NCI-H526 (cell line): ENCODE results near the gene STPG3.

Source experiments
- DNase-seq, 2 experiments: peaks; one replicate each; lab custom pipeline; 2025; lab: John Stamatoyannopoulos, UW

Gene STPG3

GRCh38 chr9:137280474-137281344 lies 29.6 kb downstream of the STPG3 start:
- DNase-seq, result peak in 1 of 2 experiments; percentile 60

DNA sequence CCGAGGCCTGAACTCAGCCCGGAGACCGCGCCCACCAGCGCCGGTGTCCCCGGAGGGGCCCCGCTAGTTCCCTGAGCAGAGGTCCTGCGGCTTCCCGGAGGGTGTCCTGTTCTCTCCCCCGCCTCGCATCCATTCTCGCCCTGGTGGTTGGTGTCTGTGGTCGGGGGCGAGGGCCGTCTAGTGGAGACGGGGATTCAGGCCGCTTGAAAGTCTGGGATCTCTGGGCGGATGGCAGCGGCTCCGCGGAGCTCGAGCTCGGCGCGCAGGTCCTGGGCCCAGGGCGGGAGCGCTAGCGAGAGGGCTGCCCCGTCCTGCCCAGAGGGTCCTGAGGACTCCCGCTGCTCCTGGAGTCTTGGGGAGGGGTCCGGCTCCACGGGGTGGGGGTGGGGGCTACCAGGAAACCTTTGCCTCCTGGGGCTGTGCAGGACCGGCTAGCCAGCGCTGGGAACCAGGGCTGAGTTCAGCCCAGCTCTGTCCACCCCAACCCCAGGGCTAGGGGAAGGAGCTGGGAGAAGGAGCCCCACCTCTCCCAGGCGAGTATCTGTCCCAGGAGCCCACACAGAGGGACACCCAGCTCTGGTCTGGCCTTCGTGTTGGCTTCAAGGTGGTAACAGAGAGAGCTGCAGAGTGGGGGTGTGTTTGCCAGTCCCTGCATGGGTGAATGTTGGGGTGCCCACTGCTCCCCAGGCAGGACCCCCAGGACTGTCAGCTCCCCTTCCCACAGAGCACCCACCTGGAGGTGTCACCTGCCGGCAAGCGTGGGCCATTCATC lies 30.4 kb downstream of the STPG3 start:
- DNase-seq, result peak in 1 of 2 experiments; percentile 31

- peak; percentile 49 to 78 for DNase-seq
Observed at GRCh38 chr9:137286975-137287383, 35.9 kb downstream of the STPG3 start.

DNA sequence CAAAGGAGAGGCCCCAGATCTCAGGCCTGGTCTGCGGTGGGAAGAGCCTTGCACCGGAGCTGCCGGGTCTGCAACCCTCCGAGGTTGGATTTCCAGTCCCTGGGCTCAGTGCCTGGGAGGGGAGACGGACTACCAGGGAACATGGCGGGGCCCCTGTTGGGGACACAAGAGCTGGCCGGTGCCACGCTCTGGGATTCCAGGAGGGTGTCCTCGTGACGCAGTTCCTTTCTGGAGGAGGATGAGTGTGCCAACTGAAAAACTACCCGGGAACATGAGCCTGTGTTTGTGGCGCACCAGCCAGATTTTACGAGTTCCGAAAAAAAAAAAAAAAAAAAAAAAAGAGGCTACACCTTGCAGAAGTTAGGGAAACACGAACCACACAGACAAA lies 42.0 kb downstream of the STPG3 start:
- DNase-seq, result no peak

DNA sequence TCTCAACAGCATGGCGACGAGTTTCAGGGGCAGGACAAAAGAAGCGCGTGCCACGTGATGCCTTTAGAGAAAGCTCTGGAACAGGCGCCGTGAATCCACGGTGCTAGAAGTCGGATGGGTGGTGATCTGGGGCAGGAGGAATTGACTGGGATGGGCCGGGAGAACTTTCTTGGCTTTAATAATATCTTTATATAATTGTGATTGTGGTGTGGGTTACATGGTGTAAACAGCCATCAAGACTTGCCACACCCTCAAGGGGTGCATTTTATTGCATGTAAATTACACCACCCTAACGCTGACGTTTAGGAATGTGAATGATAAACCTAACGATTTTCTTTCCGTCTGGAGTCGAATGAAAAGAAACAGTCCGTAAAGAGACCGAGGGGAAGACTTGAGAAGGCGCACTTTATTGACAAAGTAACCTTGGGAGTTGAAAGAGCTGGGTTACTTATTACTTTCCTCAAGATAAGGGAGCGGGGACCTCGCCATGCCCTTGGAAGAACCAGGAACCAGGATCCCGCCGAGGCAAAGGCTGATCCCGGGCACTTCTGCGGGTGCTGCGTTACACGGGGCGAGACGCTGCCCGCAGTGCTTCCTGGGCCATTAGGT lies 42.5 kb downstream of the STPG3 start:
- DNase-seq, result no peak

GRCh38 chr9:137294091-137294680 lies 43.1 kb downstream of the STPG3 start:
- peak; percentile 24 to 63 for DNase-seq

DNA sequence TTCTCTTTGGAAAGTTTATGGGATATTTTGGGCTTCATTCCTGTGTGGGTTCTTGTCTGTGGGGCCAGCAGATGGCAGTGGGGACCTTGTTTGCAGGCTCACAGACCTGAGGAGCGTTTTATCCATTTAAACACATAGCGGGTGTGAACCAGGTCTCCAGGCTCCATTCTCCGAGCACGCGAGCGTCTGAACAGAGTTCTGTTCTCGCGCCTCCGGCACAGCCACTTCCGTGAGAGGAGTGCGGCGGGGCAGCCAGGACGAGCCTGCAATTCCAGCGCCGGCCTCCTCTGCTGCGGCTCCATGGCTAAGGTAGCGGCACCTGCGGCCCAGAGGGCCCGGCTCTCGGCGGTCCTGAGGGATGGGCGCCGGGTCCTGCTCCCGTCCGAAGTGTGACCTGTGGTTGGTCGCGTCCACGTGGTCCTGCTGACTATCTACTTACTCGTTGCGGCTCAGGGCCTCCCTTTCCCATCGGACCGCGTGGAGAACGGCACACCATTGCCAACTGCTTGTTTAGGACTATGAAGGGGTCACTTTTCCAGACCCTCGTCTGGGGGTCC lies 43.7 kb downstream of the STPG3 start:
- peak in 1 of 2 experiments; percentile 58 for DNase-seq

DNA sequence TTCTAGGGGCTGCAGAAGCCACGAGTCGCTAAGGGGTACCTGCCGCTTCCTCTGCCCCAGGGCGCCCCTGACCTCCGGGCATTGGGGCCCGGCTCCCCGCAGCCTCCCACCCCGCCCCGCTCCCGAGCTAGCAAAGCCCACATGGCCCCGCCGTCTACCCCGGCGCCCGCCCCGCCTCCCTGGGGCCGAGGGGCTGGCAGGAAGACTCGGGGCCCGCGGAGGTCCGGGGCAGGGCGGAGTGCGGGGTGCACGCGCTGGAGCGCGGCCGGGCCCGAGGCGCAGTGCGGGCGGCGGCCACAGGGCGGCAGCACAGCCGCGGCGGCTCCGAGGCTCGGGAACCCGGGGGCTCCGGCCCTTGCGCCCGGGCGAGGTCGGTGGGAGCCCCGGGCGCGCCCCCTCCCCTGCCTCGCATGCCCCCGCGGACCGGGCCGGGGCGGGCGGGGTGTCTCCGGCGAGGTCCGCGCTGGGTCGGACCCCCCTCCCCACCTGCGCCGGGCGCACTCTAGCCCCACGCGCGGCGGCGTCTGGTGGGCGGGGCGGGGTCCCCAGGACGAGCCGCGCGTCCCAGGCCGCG lies 44.2 kb downstream of the STPG3 start:
- DNase-seq, result peak in 1 of 2 experiments; percentile 59

DNA sequence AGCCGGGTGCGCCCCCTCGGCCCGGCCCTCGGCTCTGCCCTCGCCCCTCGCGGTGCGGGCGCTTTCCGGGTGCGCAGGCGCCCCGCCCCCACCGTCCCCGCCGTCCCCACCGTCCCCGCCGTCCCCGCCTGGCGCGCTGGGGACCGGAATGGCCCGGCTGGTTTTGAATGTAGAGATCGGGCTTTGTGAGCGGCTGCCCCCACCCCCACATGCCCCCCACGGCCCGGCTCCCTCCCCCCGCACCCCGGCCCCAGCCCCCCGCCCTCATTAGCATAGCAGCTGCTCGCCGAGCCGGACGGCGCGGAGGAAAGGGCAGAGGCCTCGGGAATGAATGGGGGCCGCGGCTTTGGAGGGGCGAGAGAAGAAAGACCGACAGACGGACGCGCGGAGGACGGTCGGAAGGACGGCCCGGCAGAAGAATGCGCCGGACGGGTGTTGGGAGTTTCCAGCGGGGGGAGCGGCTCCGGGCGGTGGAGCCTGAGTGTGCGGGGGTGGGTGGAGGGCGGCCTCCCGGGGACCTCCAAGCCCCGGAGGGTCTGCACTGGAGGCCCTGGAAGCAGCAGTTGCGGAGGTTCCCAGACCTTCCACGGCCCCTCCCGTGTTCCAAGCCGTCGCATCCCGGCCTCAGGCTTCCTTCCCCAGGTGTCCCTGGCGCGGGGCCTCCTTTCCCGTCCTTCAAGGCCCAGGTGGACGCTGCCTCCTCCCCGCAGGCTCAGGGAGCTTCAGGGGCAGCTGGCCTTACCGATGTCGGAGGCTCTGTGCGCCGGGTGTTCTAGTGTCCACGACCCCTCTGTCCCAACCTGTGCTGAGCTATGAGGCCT lies 45.0 kb downstream of the STPG3 start:
- DNase-seq, result no peak

DNA sequence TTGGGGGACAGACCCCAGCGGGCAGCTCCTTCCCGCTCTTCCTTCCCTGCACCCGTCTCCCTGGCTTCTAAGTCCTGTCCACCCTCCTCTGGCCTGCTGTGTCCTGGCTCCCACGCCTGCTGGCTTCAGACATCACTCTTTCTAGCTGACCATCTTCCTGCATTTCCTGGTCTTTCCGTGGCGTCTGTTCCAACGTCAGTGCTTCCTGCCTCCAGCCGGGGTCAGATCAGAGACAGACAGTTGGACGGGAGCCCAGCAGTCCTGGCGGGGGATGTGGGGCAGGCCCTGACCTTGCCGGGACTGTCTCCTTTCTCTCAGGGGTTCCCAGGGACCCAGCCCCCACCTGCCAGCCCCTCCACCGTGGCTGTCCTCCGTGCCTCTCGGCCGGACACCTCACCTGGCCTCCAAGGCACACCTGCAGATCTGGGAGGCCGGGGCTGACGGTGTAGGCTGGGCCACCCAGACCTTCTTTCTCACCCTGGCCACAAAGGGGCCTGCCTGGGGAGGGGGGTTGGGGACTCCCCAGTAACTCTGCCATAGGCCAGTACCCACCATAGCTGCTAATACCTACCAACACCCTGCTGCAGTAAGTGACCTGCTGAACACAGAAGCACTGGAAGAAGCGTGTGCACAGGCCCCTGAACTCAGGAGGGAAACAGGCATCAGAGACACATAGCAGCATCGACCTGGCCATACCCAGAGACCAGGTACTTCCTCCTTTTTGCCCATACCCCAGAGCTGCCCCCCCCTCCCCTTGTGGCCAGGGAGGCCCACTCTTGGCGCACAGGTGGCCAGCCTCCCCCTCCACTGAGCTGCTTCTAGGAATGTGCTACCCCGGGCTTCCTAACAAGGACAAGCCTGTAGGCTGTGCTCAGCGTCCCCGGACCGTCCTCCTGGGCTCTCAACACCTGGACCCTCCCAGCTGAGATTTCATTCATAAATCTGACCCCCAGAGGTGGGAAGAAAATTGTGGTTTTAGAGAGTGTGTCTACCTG lies 45.9 kb downstream of the STPG3 start:
- DNase-seq, result no peak

DNA sequence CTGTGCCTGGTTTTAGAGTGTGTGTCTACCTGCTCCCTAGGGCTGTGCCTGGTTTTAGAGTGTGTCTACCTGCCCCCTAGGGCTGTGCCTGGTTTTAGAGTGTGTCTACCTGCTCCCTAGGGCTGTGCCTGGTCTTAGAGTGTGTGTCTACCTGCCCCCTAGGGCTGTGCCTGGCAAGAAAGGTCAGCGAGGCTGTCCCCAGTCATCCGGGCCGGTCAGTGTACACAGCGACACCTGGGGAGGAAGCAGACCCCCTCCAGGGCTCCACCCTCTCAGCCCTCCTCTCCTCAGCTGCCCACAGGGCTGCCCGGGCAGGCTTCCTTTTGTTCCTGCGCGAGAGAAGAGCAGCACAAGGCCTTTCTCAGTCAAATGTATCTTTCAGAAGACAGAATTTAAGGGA lies 46.9 kb downstream of the STPG3 start:
- no peak for DNase-seq

DNA sequence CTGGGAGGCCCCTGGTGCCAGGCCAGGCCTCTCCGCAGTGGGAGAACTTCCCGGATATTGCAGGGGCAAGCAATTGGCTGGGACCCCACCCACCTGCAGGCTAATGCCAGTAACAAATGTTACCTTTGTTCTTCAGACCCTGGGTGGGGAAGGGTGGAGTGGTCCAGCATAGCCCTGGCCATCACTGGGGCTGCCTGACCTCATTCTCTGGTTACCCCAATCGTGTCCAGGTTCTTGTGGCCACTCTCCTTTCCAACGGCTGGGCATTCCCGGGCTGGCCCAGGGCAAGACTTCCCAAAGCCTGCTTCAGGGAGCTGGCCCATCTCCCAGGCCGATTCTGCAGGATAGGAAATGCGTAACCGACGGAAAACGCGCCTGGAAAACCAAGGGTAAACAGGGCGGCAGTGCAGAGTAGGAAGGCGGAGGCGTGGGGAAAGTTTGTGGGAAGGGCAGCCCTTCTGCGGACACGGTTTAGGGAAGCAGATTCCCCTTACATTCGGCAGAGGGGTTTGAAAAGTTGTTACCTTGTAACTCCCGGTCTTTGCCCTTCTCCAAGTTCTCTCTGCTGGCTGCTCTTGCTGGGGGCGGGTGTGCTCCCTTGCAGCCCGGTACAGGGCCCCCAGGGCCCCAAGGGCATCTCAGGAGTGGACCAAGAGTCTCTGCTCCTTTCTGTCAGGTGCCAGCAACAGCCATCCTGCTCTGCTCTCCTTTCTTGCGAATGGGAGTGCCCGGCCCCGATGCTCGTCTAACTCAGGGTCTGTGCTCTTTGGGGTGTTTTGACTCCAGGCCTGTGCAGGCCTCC lies 47.5 kb downstream of the STPG3 start:
- DNase-seq, result no peak

DNA sequence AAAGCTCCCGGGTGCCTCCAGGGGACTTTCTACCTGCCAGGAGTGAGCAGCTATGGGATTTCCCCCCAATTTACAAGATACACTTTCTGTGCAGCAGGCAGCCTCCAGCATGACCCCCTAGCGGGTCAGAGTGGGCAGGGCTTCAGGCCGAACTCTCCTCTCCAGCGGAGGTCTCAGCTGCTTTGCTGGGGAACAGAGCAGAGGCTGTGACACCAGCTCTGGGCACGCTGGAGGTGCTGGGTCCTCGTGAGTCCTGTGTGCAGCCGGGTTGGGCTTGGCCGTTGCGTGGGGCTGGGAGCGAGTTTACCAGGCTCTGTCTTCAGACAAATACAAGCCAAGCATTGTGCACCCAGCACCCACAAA lies 48.1 kb downstream of the STPG3 start:
- DNase-seq, result no peak

GRCh38 chr9:137299938-137300337 lies 48.9 kb downstream of the STPG3 start:
- peak in 1 of 2 experiments; percentile 53 for DNase-seq

- DNase-seq, result peak in 1 of 2 experiments; percentile 52
Observed at GRCh38 chr9:137300567-137301080, 49.5 kb downstream of the STPG3 start.

DNA sequence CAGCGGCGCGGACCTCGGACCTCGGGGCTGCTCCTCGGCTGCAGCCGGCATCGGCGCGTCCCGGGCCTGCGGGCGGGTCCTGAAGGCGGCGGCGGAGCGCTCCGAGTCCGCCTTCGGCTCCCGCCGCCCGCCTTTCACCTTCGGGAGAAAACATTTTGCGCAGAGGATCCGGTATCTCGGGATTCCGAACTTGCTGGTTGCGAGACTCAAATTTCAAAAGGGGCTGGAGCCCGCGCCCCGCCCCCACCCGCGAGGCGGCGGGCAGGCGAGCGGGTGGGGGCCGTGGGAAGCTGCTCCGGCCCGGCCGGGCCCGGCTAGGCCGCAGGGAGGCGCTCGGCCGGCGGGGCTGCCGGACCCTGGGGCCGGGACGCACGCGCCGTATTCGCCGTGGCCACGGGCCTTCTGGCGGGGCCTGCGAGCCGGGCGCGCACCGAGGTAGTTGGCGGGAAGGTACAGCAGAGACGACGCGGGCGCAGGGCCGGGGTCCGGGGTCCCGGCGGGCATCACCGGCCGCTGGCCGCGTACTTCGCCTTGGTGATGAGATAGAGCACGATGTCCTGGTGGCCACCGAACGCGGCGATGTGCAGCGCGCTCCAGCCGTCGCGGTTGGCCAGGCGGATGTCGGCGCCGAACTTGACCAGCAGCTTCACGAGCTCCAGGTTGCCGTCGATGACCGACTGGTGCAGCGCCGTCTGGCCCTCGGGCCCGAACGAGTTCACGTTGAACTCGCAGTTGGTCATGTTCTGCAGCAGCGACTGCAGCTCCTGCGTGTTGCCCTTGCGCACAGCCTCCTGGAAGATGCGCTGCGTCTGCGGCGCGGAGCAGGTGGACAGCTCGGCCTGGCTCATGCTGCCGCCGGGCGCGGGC lies 50.2 kb downstream of the STPG3 start:
- peak in 1 of 2 experiments; percentile 74 for DNase-seq

GRCh38 chr9:137302118-137302448 lies 51.0 kb downstream of the STPG3 start, which contains the start of gene NRARP:
Gene NRARP (minus strand): TSS chr9:137302271. CDS start chr9:137301928, 343 bp downstream.
- peak in 1 of 2 experiments; percentile 84 for DNase-seq
